Measurements from ENCODE around the gene PRRX1.

PRRX1 gene

GRCh38 chr1:170668209-170669106 lies 4.5 kb downstream of the PRRX1 start:
- H3K36me3 ChIP-seq = no peaks in the 10 kb centered on the region
- H3K27me3 ChIP-seq (ENCODE audit: insufficient read depth, low read depth, severe bottlenecking) = no peaks in the 10 kb centered on the region
- no peaks in the 10 kb centered on the region for H3K9me3 ChIP-seq (ENCODE audit: severe bottlenecking)
- DNase-seq = no peak
- H3K4me3 ChIP-seq (ENCODE audit: low read depth, low read length) = no peak overlapping the region
- H3K27ac ChIP-seq = no peak overlapping the region
- TF ChIP-seq, protein P1, sequence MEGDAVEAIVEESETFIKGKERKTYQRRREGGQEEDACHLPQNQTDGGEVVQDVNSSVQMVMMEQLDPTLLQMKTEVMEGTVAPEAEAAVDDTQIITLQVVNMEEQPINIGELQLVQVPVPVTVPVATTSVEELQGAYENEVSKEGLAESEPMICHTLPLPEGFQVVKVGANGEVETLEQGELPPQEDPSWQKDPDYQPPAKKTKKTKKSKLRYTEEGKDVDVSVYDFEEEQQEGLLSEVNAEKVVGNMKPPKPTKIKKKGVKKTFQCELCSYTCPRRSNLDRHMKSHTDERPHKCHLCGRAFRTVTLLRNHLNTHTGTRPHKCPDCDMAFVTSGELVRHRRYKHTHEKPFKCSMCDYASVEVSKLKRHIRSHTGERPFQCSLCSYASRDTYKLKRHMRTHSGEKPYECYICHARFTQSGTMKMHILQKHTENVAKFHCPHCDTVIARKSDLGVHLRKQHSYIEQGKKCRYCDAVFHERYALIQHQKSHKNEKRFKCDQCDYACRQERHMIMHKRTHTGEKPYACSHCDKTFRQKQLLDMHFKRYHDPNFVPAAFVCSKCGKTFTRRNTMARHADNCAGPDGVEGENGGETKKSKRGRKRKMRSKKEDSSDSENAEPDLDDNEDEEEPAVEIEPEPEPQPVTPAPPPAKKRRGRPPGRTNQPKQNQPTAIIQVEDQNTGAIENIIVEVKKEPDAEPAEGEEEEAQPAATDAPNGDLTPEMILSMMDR (IDR thresholded peaks at IDR 0.05; ENCODE audit: low read depth, low read length) = no peak

DNA sequence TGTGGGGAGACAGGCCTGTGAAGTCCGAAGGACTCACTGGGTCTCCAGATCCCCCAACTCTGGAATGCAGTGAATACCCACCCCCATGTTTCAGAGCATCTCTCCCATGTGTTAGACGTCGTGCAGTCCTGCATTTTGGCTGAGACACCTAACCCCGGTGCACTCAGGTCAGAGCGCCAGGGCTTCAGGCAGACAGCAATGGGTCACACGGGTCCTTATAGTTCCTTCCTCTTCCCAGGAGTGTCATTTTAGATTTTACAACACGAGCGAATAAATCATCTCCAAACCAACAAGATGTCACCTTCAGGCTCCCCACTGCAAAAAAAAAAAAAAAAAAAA lies 5.1 kb downstream of the PRRX1 start:
- H3K27ac ChIP-seq = no peak overlapping the region
- H3K36me3 ChIP-seq = no peaks in the 10 kb centered on the region
- H3K9me3 ChIP-seq (ENCODE audit: severe bottlenecking) = no peaks in the 10 kb centered on the region
- H3K4me3 ChIP-seq (ENCODE audit: low read depth, low read length) = no peak overlapping the region
- DNase-seq = no peak
- no peaks in the 10 kb centered on the region for H3K27me3 ChIP-seq (ENCODE audit: insufficient read depth, low read depth, severe bottlenecking)
- TF ChIP-seq, protein P1 (IDR thresholded peaks at IDR 0.05; ENCODE audit: low read depth, low read length) = no peak

GRCh38 chr1:170669586-170670530 lies 5.9 kb downstream of the PRRX1 start:
- Histone ChIP-seq H3K4me3 (ENCODE audit: low read depth, low read length) (no peak overlapping the region), H3K9me3 (ENCODE audit: severe bottlenecking) (no peaks in the 10 kb centered on the region), H3K27ac (no peak overlapping the region), H3K27me3 (ENCODE audit: insufficient read depth, low read depth, severe bottlenecking) (no peaks in the 10 kb centered on the region), H3K36me3 (no peaks in the 10 kb centered on the region)
- DNase-seq = no peak
- TF ChIP-seq, protein P1 (IDR thresholded peaks at IDR 0.05; ENCODE audit: low read depth, low read length) = no peak

DNA sequence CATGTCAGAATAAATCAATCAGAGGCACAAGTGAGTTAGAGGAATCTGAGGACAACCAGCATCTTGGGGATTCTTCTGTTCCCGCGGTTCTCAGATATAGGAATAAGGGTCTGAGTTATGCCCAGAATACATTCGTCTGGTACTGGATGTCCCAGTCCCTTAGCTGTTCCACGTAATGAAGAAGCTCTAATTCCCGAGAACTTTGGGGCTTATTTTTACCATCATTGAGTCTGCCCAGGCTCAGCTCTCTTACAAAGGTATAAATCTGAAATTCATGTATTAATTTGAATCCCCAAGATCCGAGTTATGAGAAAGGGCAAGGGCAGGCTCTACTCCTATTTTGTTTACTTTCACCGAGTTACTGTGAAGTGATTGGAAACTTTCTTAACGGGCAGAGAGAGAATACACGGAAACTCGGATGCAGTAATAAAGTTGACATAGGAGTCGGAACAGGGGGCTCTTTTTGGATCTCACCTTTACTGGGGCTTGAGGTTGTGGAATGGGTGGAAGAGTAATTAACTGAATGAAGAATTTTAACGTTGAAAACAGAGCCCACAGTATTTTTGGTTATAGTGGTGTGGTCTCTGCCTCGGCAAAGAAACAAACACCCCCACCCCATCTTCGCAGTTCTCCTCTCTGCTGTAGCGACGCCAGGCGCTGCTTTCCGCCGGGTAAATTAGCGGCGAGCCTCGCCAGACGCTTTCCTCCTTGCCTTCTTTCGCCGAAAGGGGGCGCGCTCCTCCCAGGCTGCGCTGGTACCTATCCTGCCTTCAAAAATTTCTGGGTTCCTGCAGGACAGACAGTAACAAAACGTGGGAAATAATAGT lies 7.1 kb downstream of the PRRX1 start:
- Histone ChIP-seq H3K27ac (no peak overlapping the region), H3K27me3 (ENCODE audit: insufficient read depth, low read depth, severe bottlenecking) (no peaks in the 10 kb centered on the region), H3K36me3 (no peaks in the 10 kb centered on the region), H3K9me3 (ENCODE audit: severe bottlenecking) (no peaks in the 10 kb centered on the region), H3K4me3 (ENCODE audit: low read depth, low read length) (no peak overlapping the region)
- TF ChIP-seq, protein P1 (IDR thresholded peaks at IDR 0.05; ENCODE audit: low read depth, low read length) = no peak
- DNase-seq = no peak

DNA sequence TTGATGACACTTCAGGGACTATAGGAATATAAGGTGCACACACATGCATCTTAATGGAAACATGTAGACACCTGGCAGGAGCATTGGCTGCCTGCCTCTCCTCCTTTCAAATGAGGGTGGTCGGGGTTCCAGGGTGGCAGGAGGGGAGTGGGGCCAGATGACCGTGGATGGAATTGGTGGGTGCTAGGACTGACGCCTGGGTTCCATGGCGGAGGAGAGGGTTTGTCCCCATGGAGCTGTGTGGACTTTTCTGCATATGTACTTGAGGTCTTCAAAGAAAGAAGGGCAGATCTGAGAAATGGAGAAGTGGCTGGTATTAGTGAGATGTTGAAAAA lies 7.7 kb downstream of the PRRX1 start:
- H3K27me3 ChIP-seq (ENCODE audit: insufficient read depth, low read depth, severe bottlenecking) = no peaks in the 10 kb centered on the region
- H3K27ac ChIP-seq = no peak overlapping the region
- TF ChIP-seq, protein P1 (IDR thresholded peaks at IDR 0.05; ENCODE audit: low read depth, low read length) = no peak

More for the DNA sequence above, 7.7 kb downstream of the PRRX1 start:
- no peaks in the 10 kb centered on the region for H3K9me3 ChIP-seq (ENCODE audit: severe bottlenecking)
- DNase-seq = no peak
- no peak overlapping the region for H3K4me3 ChIP-seq (ENCODE audit: low read depth, low read length)
- H3K36me3 ChIP-seq = no peaks in the 10 kb centered on the region
